COLO668 (cell line): Measurements from ENCODE around the gene DENND2A.

Experiments used
- DNase-seq: peaks from one replicate; lab custom pipeline; 2025; ENCODE audit not compliant: unreplicated experiment; lab: John Stamatoyannopoulos, UW

The DENND2A gene

DNA sequence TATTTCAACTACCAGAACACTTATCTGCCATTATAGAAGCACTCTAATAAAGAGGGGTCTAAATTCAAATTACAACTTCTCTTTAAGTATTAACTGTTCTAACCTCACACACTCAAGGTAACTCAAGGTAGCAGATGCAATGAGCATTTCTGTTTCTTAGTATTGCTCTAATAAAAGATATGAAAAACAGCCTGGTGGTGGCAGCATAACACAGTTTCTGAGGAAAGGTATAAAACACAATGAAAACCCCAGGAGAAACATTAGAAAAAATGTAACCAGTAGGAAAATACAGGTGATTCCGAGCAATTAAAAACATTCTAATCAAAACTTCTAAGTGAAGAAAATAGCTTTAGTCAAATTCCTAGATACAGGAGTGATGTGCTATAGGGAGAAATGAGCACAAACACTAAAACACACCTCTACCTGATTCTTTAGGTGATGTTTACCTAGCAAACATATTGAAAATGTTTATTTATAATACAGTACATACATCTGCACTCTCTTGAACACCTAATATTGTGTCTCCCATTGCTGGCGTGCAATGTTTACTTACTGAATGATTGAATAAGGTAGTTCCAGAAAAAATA is 164.8 kb downstream of the DENND2A start:
- peak; percentile 39 for DNase-seq
